ENCODE data around the gene PSMG3.

Gene PSMG3

DNA sequence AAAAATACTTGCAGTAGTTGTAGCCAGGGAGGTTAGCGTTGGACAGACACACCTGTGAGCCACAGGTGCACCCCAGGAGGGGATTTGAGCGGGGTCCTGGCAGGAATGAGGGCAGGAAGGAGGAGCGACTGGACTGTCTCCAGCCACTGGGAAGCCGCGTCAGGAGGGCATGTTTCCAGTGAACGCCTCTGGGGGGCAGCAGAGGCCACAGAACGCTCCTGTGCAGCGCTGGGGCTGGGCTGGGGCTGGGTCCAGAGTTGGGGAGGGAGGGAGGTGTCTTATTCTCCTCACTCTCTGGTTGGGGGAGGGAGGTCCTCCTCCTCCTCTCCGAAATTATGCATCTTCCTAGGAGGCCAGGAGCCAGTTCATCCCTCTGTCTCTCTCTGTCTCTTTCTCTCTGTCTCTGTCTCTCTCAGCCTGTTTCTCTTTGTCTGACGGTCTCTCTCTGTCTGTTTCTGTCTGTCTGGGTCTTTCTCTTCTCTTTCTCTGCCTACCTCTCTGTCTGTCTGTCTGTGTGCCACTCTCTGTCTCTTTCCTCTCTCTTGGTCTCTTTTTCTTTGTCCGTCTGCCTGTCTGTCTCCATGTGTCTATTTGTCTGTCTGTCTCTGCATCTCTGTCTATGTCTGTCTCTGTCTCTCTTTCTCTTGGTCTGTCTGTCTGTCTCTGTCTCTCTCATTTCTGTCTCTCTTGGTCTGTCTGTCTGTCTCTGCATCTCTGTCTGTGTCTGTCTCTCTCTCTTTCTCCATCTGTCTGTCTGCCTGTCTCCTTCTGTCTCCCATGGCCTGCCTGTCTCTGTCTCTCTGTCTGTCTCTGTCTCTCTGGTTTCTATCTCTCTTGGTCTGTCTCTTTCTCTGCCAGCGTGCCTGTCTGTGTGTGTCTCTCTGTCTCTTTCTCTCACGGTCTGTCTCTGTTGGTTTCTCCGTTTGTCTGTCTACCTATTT is 9.9 kb upstream of the PSMG3 start:
- DNase-seq: peak in 1 of 2 experiments; percentile 11

GRCh38 chr7:1578513-1578912 is 8.7 kb upstream of the PSMG3 start:
- no peak for DNase-seq

DNA sequence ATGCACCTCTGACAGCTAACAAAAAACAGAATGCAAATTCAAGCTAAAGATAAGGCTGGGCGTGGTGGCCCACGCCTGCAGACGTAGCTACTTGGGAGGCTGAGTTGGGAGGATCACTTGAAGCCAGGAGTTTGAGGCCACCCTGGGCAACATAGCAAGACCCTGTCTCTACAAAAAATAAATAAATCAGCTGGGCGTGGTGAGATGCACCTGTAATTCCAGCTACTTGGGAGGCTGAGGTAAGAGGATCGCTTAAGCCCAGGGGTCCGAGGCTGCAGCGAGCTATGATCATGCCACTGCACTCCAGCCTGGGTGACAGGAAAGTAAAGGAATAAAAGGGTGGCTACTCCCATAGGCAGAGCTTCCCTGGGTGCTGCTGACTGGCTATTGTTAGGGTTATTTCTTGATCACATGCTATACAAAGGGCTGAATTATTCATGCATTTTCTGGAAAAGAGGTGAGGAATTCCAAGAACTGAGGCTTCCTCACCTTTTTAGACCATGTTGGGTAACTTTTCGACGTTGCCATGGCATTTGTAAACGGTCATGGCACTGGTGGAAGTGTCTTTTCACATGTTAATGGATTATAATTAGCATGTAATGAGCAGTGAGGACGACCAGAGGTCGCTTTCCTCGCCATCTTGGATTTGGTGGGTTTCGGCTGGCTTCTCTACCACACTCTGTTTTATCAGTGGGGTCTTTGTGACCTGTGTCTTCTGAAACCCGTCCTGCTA is 6.9 kb upstream of the PSMG3 start:
- no peak for DNase-seq

DNA sequence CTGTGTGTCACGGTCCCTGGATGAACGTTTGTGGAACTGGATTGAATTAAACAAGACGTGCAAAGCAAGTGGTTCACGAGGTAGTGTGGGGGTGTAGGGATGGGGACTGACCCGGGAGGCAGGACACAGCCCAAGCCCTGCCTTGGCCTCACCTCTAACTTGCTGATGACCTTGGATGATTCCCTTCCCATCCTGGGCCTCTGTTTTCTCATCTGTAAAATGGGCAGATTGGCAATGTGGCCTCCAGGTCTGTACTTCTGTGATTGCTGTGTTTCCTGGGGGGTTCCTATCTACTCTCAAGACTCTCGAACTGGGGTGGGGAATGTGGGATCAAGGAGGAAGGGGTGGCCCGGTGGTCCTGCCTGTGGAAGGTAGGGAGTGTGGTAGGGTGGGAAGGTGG is 6.0 kb upstream of the PSMG3 start:
- DNase-seq: no peak

DNA sequence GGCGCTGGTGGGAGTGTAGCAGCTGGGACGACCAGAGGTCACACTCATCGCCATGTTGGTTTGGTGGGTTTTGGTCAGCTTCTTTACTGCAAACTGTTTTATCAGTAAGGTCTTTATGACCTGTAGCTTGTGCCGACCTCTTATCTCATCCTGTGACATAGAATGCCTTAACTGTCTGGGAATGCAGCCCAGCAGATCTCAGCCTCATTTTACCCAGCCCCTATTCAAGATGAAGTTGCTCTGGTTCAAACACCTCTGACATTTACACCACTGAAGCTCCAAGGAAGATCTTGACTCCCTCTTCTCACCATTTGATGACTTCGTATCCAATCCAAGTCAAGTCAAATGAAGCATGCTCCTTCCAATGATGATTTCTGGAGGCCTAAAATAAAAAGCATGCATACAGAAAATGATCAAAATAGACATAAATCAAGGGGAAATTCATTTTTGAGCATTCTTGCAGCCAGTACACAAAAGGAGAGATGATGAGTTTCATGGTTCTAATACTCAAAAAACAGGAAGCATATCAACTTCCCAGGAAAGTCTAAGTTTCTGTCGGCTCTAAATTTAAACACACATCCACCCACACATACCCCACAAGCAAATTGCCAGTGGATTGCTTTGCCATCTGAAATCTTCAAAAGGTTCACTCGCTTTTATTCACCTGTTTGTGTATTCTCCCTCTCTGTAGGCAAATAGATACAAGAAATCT is 2.4 kb upstream of the PSMG3 start:
- no peak for DNase-seq

GRCh38 chr7:1569440-1569832 is 396 bp downstream of the PSMG3 start:
- DNase-seq: no peak

DNA sequence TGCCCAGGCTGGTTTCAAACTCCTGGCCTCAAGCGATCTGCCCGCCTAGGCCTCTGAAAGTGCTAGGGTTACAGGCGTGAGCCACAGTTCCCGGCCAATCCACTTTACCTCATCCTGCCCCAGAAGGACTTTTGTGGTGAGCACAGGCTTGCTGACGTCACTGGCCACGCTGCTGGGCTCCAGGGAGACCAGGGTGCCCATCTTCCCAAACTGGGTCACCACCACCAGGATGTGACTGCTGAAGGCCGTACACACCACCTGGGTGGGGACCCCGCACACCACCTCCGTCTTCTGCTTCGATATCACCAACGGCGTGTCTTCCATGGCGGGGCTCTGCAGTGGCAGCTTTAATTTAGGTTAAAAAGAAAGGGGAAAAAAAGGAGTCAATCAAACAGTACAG is 816 bp downstream of the PSMG3 start:
- DNase-seq: no peak

DNA sequence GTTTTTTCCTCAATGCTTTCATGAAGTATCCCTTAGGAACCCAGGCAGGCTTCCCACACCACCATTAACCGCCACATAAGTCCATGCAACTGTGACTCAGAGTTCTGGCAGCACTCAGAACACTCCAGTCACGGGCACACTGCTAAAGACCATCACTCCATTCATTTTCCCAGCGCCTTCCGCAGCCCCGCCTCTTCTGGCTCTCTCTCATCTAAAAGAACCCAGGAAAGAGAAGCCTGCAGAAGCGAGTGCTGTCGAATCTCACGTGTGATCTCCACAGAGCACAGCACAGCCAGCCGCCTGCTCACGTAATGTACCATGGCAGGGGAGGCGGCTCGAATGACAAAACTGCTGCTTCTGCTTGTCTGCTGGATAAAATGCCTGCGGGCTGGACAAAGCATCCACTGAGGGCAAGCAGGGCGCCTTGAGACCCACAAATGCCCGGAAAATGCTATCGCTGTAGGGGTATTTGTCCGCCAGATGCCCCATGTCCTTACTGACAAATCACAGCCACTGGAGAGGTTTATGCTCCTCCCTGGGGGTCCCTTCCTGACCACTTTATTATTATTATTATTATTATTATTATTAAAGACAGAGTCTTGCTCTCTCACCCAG is 1.8 kb downstream of the PSMG3 start:
- DNase-seq: no peak

- no peak for DNase-seq
Measured at GRCh38 chr7:1567049-1567771, 2.6 kb downstream of the PSMG3 start.

- DNase-seq: no peak
Measured at GRCh38 chr7:1566687-1567048, 3.2 kb downstream of the PSMG3 start.

GRCh38 chr7:1564603-1565022 is 5.2 kb downstream of the PSMG3 start:
- no peak for DNase-seq

DNA sequence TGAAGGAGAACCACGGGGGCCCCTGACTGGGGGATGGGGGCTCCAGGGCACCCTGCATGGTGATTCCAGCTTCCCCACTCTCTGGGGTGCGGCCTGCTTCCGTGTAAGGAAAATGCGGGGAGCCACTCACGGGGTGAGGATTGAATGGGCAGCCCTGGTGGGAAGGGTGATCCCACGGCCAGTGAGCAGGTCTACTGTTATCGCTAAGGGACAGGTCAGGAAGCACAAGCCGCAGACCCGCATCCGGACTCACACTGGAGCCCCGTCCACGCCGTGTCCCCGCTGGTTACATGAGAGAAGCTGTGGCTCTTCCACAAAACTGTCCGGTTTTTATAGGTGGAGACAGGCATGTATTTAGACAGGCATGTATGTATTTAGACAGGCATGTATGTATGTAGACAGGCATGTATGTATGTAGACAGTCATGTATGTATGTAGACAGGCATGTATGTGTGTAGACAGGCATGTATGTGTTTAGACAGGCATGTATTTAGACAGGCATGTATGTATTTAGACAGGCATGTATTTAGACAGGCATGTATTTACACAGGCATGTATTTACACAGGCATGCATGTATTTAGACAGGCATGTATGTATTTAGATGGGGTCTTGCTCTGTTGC is 5.7 kb downstream of the PSMG3 start:
- DNase-seq: no peak

DNA sequence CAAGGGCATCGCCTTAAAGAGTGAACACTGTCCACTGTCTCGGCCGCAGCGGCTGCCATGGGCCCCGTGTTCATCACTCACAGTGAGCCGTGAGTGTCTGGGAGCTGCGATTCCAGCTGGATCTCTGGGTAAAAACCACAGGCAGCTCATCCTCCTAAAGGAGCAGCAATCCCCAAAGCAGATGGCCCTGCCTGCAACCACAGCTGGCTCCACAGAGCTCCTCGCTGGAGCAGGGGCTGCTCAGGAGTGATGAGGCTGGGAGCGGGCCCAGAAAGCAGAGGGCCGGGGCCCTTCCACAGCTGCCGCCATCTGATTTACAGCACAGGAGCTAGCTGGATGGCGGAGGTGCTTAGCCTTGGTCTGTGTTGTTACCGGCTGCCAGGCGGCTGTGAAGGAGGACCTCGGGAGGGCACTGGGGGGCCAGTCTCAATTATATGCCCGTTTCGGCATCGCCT is 7.2 kb downstream of the PSMG3 start:
- no peak for DNase-seq

- DNase-seq: no peak
Measured at GRCh38 chr7:1562116-1562515, 7.7 kb downstream of the PSMG3 start.

GRCh38 chr7:1561036-1561940 is 8.5 kb downstream of the PSMG3 start:
- no peak for DNase-seq

GRCh38 chr7:1560620-1561031 is 9.2 kb downstream of the PSMG3 start:
- no peak for DNase-seq

- no peak for DNase-seq
Measured at GRCh38 chr7:1559626-1560590, 9.9 kb downstream of the PSMG3 start.

- no peak for DNase-seq
Measured at GRCh38 chr7:1558841-1559625, 10.8 kb downstream of the PSMG3 start.

Data from cerebellar nuclear complex (tissue), 1 donor.